ENCODE data around the gene TMEM151B. TPM values are rescaled to one million over a fixed set of nuclear protein-coding genes. Genes with fewer than 3 reads are reported as not detected.
A peak's percentile ranks its signal among the peaks of the same experiment; 100 is the strongest.

TMEM151B gene
- total RNA-seq, 1 donor from 2014 or later, result 0.13 TPM

DNA sequence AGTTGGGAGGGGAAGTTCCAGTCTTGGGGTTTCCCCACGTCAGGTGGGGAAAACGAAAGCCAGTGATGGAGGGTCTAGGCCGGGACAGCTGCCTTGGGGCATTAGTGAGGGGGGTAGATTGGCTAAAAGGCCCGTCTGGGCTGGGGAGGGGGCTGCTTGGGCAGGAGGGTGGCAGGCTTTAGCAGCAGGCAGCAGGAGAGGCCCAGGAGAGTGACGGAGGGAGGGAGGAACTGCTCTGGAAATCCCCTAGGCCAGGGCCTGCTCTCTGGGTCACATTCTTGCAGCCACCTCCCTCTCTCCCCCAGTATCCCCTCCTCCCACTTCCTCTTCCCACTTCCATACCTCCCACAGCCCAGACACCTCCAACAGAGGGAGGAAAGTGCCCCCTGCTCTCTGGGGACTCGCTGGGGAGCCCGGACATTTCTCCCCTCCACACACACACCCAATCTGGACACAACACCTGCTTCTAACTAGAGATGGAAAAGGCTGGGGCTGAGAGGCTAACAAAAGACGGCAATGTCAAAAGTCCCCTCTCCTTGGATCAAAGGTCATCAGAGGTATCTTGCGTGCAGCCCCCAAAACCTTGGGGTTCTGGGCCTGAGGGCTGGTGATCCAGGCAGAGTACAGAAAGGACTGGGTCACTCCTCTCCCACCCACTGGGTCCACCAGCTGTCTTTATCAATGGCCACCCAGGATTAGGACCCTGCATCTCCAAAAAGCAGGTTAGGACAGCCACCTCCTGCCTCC lies 6.7 kb upstream of the TMEM151B start:
- H3K9ac ChIP-seq, result peak overlapping the region; percentile 3
- peak overlapping the region; percentile 93 for H3K4me3 Mint-ChIP-seq
- peaks cover 14% of the 10 kb centered on the region for H3K79me2 ChIP-seq (ENCODE audit: low read depth)
- H3K27me3 Mint-ChIP-seq (ENCODE audit: insufficient read depth, low read depth), result no peaks in the 10 kb centered on the region
- DNase-seq (ENCODE audit: low spot score), result no peak
- H4K20me1 ChIP-seq (ENCODE audit: low read depth), result peaks cover 10% of the 10 kb centered on the region
- no peaks in the 10 kb centered on the region for H3K36me3 Mint-ChIP-seq
- H3K4me3 ChIP-seq, result peak overlapping the region; percentile 73
- H3K9me3 ChIP-seq (ENCODE audit: low read depth), result no peaks in the 10 kb centered on the region
- no peak overlapping the region for H3K27ac ChIP-seq
- H3K27ac Mint-ChIP-seq, result no peak overlapping the region
- peaks cover 46% of the 10 kb centered on the region for H3K4me1 Mint-ChIP-seq
- H2AFZ ChIP-seq (replicated peaks), result no peak overlapping the region
- H3F3A ChIP-seq (ENCODE audit: low read depth), result peaks cover 12% of the 10 kb centered on the region
- no peaks in the 10 kb centered on the region for H3K27me3 ChIP-seq
- TF ChIP-seq EZH2phosphoT487 (IDR thresholded peaks at IDR 0.05) (no peak), EZH2 (IDR thresholded peaks at IDR 0.05) (no peak)
- TF ChIP-seq, protein P1, sequence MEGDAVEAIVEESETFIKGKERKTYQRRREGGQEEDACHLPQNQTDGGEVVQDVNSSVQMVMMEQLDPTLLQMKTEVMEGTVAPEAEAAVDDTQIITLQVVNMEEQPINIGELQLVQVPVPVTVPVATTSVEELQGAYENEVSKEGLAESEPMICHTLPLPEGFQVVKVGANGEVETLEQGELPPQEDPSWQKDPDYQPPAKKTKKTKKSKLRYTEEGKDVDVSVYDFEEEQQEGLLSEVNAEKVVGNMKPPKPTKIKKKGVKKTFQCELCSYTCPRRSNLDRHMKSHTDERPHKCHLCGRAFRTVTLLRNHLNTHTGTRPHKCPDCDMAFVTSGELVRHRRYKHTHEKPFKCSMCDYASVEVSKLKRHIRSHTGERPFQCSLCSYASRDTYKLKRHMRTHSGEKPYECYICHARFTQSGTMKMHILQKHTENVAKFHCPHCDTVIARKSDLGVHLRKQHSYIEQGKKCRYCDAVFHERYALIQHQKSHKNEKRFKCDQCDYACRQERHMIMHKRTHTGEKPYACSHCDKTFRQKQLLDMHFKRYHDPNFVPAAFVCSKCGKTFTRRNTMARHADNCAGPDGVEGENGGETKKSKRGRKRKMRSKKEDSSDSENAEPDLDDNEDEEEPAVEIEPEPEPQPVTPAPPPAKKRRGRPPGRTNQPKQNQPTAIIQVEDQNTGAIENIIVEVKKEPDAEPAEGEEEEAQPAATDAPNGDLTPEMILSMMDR (IDR thresholded peaks at IDR 0.05), result no peak
- no peaks in the 10 kb centered on the region for H3K36me3 ChIP-seq
- peak overlapping the region; percentile 83 for H3K4me2 ChIP-seq
- H3K4me1 ChIP-seq, result peaks cover 25% of the 10 kb centered on the region
- H3K9me3 Mint-ChIP-seq, result no peaks in the 10 kb centered on the region

- Histone ChIP-seq H2AFZ (replicated peaks) (peak overlapping the region; percentile 64), H3K79me2 (ENCODE audit: low read depth) (peaks cover 14% of the 10 kb centered on the region), H3K4me2 (peak overlapping the region; percentile 83), H3K36me3 (no peaks in the 10 kb centered on the region), H3K4me1 (peaks cover 33% of the 10 kb centered on the region), H3K27me3 (peaks cover 7% of the 10 kb centered on the region), H3F3A (ENCODE audit: low read depth) (peaks cover 21% of the 10 kb centered on the region), H3K4me3 (peak overlapping the region; percentile 73), H4K20me1 (ENCODE audit: low read depth) (peaks cover 10% of the 10 kb centered on the region), H3K27ac (no peak overlapping the region), H3K9ac (peak overlapping the region; percentile 56), H3K9me3 (ENCODE audit: low read depth) (no peaks in the 10 kb centered on the region)
- no peaks in the 10 kb centered on the region for H3K36me3 Mint-ChIP-seq
- H3K4me1 Mint-ChIP-seq, result peaks cover 53% of the 10 kb centered on the region
- no peaks in the 10 kb centered on the region for H3K27me3 Mint-ChIP-seq (ENCODE audit: insufficient read depth, low read depth)
- peak overlapping the region; percentile 84 for H3K27ac Mint-ChIP-seq
- DNase-seq (ENCODE audit: low spot score), result no peak
- no peak for TF ChIP-seq EZH2 (IDR thresholded peaks at IDR 0.05)
- TF ChIP-seq, protein P1 (IDR thresholded peaks at IDR 0.05), result no peak
- TF ChIP-seq EZH2phosphoT487 (IDR thresholded peaks at IDR 0.05), result no peak
- H3K4me3 Mint-ChIP-seq, result peak overlapping the region; percentile 93
- H3K9me3 Mint-ChIP-seq, result no peaks in the 10 kb centered on the region
Observed at GRCh38 chr6:44264154-44265006, 5.9 kb upstream of the TMEM151B start.

DNA sequence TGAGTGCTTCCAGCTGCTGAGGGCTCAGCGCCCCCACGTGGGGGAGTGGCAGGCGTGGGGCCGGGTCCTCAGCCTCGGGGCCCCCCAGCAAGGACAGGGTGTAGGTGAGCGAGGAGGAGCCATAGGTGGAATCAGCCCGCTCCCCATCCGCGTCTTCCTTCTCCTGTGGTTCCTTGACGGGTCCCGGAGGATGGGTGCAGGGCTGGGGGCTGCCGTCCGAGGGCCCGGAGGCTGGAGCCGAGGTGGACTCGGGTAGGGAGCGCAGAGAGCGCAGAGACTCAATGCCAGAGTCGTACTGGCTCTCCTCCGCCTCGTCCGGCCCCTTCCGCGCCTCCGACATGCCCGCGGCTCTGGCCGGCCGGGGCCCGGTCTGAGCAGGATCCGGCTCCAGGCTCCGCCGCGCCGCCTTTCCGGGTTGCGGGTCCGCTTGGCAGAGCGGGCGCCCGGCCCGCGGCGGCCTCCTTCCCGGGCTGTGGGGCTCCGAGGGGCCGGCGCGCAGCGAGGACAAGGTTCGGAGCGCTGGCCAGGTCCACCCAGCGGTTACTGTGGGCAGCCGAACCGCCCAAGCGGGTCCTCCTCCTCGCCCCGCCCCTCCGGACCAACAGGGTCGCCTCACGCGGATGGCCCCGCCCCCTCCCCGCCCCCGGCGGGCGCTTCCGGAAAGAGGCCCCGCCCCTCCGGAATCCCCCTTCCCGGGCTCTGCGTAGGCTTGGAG lies 5.1 kb upstream of the TMEM151B start, which contains the start of gene NFKBIE:
Gene NFKBIE (minus strand): TSS at position 545 of the 715 bp plus-strand sequence. CDS start 205 bp downstream, at position 340.
- H4K20me1 ChIP-seq (ENCODE audit: low read depth), result peaks cover 10% of the 10 kb centered on the region
- no peak for TF ChIP-seq EZH2phosphoT487 (IDR thresholded peaks at IDR 0.05)
- TF ChIP-seq, protein P1 (IDR thresholded peaks at IDR 0.05), result peak; percentile 40
- peak; percentile 96 for DNase-seq (ENCODE audit: low spot score)
- H3K27me3 ChIP-seq, result peaks cover 15% of the 10 kb centered on the region
- Mint-ChIP-seq H3K4me1 (peaks cover 60% of the 10 kb centered on the region), H3K4me3 (peak within 1 kb of the TSS; percentile 93), H3K27ac (peak within 1 kb of the TSS; percentile 84), H3K9me3 (no peaks in the 10 kb centered on the region), H3K36me3 (no peaks in the 10 kb centered on the region), H3K27me3 (ENCODE audit: insufficient read depth, low read depth) (peaks cover 2% of the 10 kb centered on the region)
- H3F3A ChIP-seq (ENCODE audit: low read depth), result peaks cover 28% of the 10 kb centered on the region
- peak within 1 kb of the TSS; percentile 83 for H3K4me2 ChIP-seq
- peaks cover 14% of the 10 kb centered on the region for H3K79me2 ChIP-seq (ENCODE audit: low read depth)
- peak within 1 kb of the TSS; percentile 56 for H3K9ac ChIP-seq
- no peaks in the 10 kb centered on the region for H3K9me3 ChIP-seq (ENCODE audit: low read depth)
- no peaks in the 10 kb centered on the region for H3K36me3 ChIP-seq
- peak within 1 kb of the TSS; percentile 73 for H3K4me3 ChIP-seq
- peaks cover 41% of the 10 kb centered on the region for H3K4me1 ChIP-seq
- peak within 1 kb of the TSS; percentile 64 for H2AFZ ChIP-seq (replicated peaks)
- H3K27ac ChIP-seq, result no peak within 1 kb of the TSS
